HUES48 (cell line): ENCODE measurements around the gene HSBP1L1.

Source experiments
- H3K27ac ChIP-seq: one replicate; pipeline ENCODE4 v1.7.0; 2013; ENCODE audit warnings: low read depth, low read length, inconsistent platforms
- H3K27me3 ChIP-seq: 2 replicates; pipeline ENCODE4 v1.6.1; 2013; ENCODE audit warnings: mild to moderate bottlenecking, low read length; ENCODE audit not compliant: control insufficient read depth, insufficient read depth
- H3K36me3 ChIP-seq: 2 replicates; pipeline ENCODE4 v1.6.1; 2013; ENCODE audit warnings: low read length; ENCODE audit not compliant: control insufficient read depth, insufficient read depth
- H3K4me1 ChIP-seq: 2 replicates; pipeline ENCODE4 v1.6.1; 2013; ENCODE audit warnings: mild to moderate bottlenecking, low read length; ENCODE audit not compliant: control insufficient read depth, insufficient read depth
- H3K4me3 ChIP-seq: 2 replicates; pipeline ENCODE4 v1.5.1; 2013; ENCODE audit warnings: mild to moderate bottlenecking, low read depth, low read length
- H3K9ac ChIP-seq: 2 replicates; pipeline ENCODE4 v1.6.1; 2013; ENCODE audit warnings: mild to moderate bottlenecking, low read depth, low read length, moderate library complexity
- H3K9me3 ChIP-seq: 2 replicates; pipeline ENCODE4 v1.6.1; 2013; ENCODE audit warnings: low read length; ENCODE audit not compliant: control insufficient read depth, insufficient read depth

Gene HSBP1L1

DNA sequence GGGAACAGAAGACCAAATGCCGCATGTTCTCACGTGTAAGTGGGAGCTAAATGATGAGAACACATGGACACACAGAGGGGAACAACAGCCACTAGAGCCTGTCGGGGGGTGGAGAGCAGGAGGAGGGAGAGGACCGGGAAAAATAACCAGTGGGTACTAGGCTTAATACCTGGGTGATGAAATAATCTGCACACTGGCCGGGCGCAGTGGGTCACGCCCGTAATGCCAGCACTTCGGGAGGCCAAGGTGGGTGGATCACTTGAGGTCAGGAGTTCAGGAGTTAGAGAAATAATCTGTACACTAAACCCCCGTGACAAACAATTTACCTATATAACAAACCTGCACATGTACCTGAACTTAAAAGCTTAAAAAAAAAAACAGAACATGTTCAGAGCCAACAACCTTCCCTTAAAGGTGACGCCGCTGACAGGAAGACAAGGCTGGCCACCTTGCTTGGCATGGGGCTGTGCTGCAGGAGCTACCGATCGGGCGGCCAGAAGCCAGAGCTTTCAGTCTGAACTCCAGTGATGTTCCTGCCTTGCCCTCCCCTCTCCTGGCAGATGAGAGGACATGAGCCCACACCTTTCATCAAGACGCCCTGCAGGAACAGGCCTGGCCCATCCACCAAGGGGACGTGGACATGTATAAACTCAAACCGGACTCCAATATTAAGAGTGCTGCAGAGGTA lies 24.2 kb upstream of the HSBP1L1 start:
- Histone ChIP-seq H3K4me3 (no peak overlapping the region), H3K9ac (no peak overlapping the region)

GRCh38 chr18:79940814-79941472 lies 23.5 kb upstream of the HSBP1L1 start:
- H3K27ac ChIP-seq: no peak overlapping the region
- H3K9me3 ChIP-seq: no peaks in the 10 kb centered on the region
- no peak overlapping the region for H3K4me3 ChIP-seq
- H3K9ac ChIP-seq: no peak overlapping the region
- H3K36me3 ChIP-seq: peaks cover 3% of the 10 kb centered on the region; the same call in 1 of the 2 replicates
- no peaks in the 10 kb centered on the region for H3K27me3 ChIP-seq
- no peaks in the 10 kb centered on the region for H3K4me1 ChIP-seq

More for the DNA sequence above, 24.2 kb upstream of the HSBP1L1 start:
- Histone ChIP-seq H3K27me3 (no peaks in the 10 kb centered on the region), H3K9me3 (no peaks in the 10 kb centered on the region), H3K27ac (no peak overlapping the region), H3K36me3 (peaks cover 3% of the 10 kb centered on the region; the same call in 1 of the 2 replicates), H3K4me1 (no peaks in the 10 kb centered on the region)

DNA sequence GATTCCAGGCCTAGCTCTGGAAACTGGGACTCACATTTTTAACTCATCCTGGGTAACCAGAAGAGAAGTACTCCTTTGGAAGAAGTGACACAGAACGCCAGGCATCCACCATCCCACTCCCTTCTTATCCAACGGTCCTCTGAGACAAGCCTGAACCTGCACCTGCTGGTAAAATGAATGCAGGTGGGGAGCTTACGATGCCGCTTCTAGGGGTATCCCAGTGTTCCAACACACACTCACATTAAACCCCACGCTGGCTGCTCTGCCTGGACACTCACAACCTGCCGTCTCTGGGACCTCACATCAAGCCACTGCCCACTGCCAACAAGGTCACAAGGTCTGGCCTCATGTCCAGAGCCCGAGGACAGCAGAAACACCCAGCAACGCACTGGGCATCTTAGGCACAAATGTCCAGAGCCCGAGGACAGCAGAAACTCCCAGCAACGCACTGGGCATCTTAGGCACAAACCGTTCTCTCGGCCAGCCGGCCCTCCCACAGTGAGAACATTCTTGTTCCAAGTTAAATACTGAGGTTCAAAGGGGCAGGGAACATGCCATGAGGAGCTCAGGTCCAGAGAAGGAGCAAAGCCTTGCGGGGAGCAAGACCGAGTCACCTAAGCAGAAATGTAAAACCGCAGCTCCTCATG lies 22.8 kb upstream of the HSBP1L1 start:
- no peaks in the 10 kb centered on the region for H3K9me3 ChIP-seq
- H3K36me3 ChIP-seq: peaks cover 3% of the 10 kb centered on the region; the same call in 1 of the 2 replicates
- H3K9ac ChIP-seq: no peak overlapping the region

DNA sequence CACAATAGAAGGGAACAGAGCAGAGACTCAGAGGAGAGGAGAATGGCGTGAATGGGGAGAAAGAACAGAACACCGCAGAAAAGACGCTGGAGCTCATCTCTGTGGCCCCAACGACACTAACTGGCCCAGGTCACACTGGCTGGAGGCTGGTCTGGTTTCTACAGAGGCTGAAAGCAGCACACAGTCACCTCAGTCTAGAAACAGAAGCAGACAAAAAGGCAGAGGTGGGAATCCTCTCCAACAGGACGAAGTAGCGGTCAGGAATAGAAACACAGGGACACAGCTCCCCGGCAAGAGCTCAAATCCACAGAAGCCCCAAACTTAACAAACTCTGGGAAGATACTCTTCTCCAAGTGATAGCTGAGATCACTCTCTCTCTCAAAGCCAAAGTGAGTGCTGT lies 22.2 kb upstream of the HSBP1L1 start:
- H3K27me3 ChIP-seq: no peaks in the 10 kb centered on the region
- no peak overlapping the region for H3K4me3 ChIP-seq
- peaks cover 3% of the 10 kb centered on the region; the same call in 1 of the 2 replicates for H3K36me3 ChIP-seq
- H3K4me1 ChIP-seq: no peaks in the 10 kb centered on the region
- no peak overlapping the region for H3K9ac ChIP-seq
- H3K9me3 ChIP-seq: no peaks in the 10 kb centered on the region
- no peak overlapping the region for H3K27ac ChIP-seq

More for the DNA sequence above, 22.8 kb upstream of the HSBP1L1 start:
- no peaks in the 10 kb centered on the region for H3K4me1 ChIP-seq
- no peak overlapping the region for H3K27ac ChIP-seq
- H3K27me3 ChIP-seq: no peaks in the 10 kb centered on the region
- no peak overlapping the region for H3K4me3 ChIP-seq

DNA sequence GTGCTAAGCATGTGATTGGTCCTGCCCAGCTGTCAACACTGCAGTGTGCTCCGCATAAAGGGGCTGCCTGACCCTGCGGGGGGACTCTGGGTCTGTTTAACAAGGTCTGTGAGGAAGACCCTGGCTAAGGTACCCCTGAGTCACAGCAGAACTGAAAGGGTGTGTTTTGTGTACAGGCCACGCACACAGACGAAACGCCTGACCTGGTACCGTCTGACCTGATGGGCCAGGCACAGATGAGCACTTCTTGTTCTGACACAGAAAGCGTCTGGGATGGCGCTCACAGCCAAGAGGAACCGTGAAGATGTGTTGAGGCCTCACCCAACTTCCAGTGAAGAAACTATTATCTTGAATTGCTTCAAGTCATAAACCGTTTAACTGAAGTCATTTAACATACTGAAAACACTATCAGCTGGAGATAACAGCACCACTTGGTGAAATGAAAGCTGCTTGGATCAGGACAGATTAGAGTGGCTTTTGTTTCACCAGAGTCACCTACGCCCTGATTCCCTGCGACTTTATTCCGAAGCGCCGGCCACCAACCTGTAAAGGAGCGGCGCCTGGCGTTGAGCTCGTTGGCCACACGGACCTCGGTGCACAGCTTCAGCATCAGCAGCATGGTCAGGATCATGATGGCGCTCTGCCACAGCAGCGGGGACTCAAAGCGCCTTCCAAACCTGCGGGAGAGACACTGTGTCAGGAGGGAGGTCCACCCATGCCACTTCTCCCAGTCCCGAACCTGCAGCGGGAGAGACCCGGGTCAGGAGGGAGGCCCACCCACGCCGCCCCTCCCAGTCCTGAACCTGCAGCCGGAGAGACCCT lies 21.4 kb upstream of the HSBP1L1 start:
- no peak overlapping the region for H3K4me3 ChIP-seq
- H3K27me3 ChIP-seq: no peaks in the 10 kb centered on the region
- H3K36me3 ChIP-seq: peaks cover 3% of the 10 kb centered on the region; the same call in 1 of the 2 replicates
- H3K27ac ChIP-seq: no peak overlapping the region
- H3K4me1 ChIP-seq: no peaks in the 10 kb centered on the region
- no peaks in the 10 kb centered on the region for H3K9me3 ChIP-seq
- no peak overlapping the region for H3K9ac ChIP-seq

GRCh38 chr18:79943608-79944125 lies 20.8 kb upstream of the HSBP1L1 start:
- no peaks in the 10 kb centered on the region for H3K9me3 ChIP-seq
- no peaks in the 10 kb centered on the region for H3K4me1 ChIP-seq
- H3K27me3 ChIP-seq: no peaks in the 10 kb centered on the region
- no peak overlapping the region for H3K9ac ChIP-seq
- H3K36me3 ChIP-seq: peaks cover 3% of the 10 kb centered on the region; the same call in 1 of the 2 replicates
- H3K4me3 ChIP-seq: no peak overlapping the region
- no peak overlapping the region for H3K27ac ChIP-seq

DNA sequence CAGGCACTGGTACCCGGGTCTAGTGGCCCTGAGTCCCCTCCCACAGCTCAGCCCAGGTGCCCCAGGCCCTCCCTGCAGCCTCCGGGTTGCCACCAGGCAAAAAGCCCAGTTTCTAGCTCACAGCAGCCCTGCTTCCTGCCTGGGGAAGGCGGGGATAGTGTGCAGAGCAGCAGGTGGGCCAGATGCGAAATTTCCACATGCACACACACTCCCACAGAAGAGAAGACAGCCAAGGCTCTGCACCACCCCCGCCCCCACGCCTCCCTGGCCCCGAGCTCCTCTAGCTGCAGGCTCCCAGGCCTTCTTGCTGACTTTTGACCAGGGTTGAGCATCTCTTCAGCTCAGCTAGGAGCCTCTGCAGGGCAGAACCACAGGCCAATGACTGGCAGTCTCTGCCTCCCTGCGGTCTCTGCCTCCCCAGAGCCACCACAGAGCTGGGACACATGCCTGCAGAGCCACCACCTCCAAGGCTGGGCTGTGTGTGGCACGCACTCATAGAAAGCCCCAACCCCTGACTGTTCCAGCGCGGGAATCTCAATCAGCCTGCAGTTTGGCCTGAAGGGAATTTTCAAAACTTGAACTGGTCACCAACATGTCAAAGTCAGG lies 20.2 kb upstream of the HSBP1L1 start:
- no peak overlapping the region for H3K4me3 ChIP-seq

GRCh38 chr18:79944746-79945117 lies 19.7 kb upstream of the HSBP1L1 start:
- Histone ChIP-seq H3K36me3 (peaks cover 3% of the 10 kb centered on the region; the same call in 1 of the 2 replicates), H3K4me3 (no peak overlapping the region), H3K27me3 (peaks cover 3% of the 10 kb centered on the region), H3K9ac (no peak overlapping the region), H3K9me3 (no peaks in the 10 kb centered on the region), H3K4me1 (no peaks in the 10 kb centered on the region), H3K27ac (no peak overlapping the region)

More for the DNA sequence above, 20.2 kb upstream of the HSBP1L1 start:
- Histone ChIP-seq H3K27me3 (no peaks in the 10 kb centered on the region), H3K9ac (no peak overlapping the region), H3K9me3 (no peaks in the 10 kb centered on the region), H3K36me3 (peaks cover 3% of the 10 kb centered on the region; the same call in 1 of the 2 replicates), H3K27ac (no peak overlapping the region), H3K4me1 (no peaks in the 10 kb centered on the region)

DNA sequence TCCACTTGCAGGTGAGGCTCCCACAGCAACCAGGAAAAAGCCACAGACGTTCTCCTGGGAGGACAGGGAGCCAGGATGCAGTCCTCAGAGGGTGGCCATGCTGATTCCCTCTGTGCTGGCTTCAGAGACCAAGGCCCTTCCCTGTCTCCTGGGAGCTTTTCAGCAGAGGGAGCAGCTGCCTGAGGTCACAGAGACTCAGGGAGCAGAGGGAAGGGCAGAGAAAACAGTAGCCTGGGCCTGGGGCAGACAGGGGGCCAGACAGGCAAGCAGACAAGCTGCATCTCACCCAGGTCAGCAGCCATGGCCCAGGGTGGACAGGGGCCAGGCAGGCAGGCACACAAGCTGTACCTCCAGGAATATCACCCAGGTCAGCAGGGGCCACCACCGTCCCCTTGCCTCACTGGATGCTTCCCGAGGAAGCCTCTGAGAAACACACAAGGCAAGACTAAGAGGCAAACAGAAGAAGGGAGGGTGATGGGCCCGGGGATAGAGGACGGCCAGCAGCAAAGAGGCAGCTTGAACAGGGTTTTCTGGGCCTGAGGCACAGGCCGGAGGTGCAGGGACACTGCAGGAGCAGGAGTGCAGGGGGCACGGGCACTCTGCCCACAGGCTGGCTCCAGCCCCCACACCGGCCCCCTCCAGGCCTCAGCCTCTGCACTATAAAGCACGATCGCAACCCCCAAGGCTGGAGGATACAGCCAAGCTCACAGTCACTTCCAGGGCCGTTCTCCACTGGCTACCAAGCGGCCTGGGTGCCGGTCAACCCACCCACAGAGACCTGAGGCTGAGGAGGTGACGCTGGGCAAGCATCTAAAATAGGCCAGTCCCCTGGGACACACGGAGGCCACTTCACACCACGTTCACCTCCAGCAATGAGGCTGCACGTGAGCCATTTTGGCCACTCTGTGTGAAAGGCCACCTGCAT lies 19.1 kb upstream of the HSBP1L1 start:
- Histone ChIP-seq H3K36me3 (peaks cover 3% of the 10 kb centered on the region; the same call in 1 of the 2 replicates), H3K4me3 (no peak overlapping the region), H3K27ac (no peak overlapping the region), H3K4me1 (no peaks in the 10 kb centered on the region), H3K27me3 (peaks cover 10% of the 10 kb centered on the region), H3K9me3 (no peaks in the 10 kb centered on the region), H3K9ac (no peak overlapping the region)
